Upper lobe of left lung (tissue), 4 donors: Measurements from ENCODE around the gene HTR1E.

Experiments used
- POLR2AphosphoS5 ChIP-seq, 2 donors: sonication (generic); formaldehyde crosslinking; IDR thresholded peaks; one replicate each; pipeline ENCODE4 v1.5.1; 2017; ENCODE audit warnings: antibody characterized with exemption in 2 of 2
- TF ChIP-seq, protein P1 (sequence below), 6 experiments: fragments of 450-650 bp in 4 of 6; fragments of 200-600 bp in 2 of 6; sonication (generic) in 2 of 6; IDR thresholded peaks; one replicate each; pipeline ENCODE4 v1.5.1; 2016 to 2019; ENCODE audit warnings: antibody characterized with exemption in 6 of 6

DNA sequence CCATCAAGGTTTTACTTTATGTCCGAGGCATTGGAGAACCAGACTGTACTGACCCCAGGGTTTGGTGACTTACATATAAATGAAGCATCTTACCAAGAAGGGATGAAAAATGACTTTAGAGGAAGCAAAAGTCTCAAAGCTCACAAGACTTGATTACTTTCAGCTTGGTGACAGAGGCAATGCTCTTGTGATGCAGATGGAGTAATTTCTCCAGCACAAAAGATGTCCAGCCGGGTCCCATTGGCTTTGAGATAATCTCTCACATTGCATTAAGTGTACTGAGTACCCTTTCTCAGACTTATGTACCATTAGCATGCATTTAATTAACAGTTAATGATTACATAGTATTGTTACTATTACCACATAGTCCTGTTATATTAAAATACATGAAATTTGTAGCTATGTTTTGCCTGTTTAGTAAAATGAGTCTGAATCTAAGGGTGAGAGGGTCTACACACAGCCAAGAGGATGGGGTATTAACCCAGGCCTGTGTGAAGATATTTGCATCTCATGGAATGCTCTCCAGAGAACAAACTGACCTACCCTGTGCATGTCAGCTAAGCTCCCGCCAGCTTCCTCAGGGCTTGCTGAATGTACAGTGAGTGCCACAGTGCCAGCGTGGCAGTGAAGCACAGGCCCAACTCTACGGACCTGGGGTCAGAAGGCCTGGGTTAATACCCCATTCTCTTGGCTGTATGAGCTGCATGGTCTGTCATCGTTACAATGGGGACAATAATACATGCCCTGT is 5.6 kb downstream of the HTR1E start:
- TF ChIP-seq, protein P1, sequence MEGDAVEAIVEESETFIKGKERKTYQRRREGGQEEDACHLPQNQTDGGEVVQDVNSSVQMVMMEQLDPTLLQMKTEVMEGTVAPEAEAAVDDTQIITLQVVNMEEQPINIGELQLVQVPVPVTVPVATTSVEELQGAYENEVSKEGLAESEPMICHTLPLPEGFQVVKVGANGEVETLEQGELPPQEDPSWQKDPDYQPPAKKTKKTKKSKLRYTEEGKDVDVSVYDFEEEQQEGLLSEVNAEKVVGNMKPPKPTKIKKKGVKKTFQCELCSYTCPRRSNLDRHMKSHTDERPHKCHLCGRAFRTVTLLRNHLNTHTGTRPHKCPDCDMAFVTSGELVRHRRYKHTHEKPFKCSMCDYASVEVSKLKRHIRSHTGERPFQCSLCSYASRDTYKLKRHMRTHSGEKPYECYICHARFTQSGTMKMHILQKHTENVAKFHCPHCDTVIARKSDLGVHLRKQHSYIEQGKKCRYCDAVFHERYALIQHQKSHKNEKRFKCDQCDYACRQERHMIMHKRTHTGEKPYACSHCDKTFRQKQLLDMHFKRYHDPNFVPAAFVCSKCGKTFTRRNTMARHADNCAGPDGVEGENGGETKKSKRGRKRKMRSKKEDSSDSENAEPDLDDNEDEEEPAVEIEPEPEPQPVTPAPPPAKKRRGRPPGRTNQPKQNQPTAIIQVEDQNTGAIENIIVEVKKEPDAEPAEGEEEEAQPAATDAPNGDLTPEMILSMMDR (IDR thresholded peaks at IDR 0.05), result no peak
- TF ChIP-seq POLR2AphosphoS5 (IDR thresholded peaks at IDR 0.05), result no peak
